SK-N-SH treated with all-trans-retinoic acid at 6 μM for 48 hours (cell line): ENCODE data around the gene STX12.

Experiments used
- ARNTL ChIP-seq: fragments of 450-650 bp; formaldehyde crosslinking; IDR thresholded peaks from 2 replicates; pipeline ENCODE4 v1.5.0; 2020; ENCODE audit warnings: low read depth, mild to moderate bottlenecking, moderate library complexity, borderline replicate concordance
- BACH2 ChIP-seq: fragments of 250-450 bp; sonication (Bioruptor Pico); IDR thresholded peaks from 2 replicates; pipeline ENCODE4 v1.9.0; 2021; ENCODE audit warnings: mild to moderate bottlenecking, borderline replicate concordance
- CREB5 ChIP-seq: fragments of 250-450 bp; sonication (Bioruptor Pico); IDR thresholded peaks from 2 replicates; pipeline ENCODE4 v1.5.1; 2020; ENCODE audit warnings: low read depth, mild to moderate bottlenecking, moderate library complexity
- ISL1 ChIP-seq: fragments of 250-450 bp; sonication (Bioruptor Pico); IDR thresholded peaks from 2 replicates; pipeline ENCODE4 v2.1.2; 2022; ENCODE audit warnings: mild to moderate bottlenecking, moderate library complexity
- RARB ChIP-seq: fragments of 250-450 bp; sonication (Bioruptor Pico); IDR thresholded peaks from 2 replicates; pipeline ENCODE4 v1.8.0; 2021; ENCODE audit warnings: mild to moderate bottlenecking, moderate library complexity
- SNAI2 ChIP-seq: fragments of 250-450 bp; sonication (Bioruptor Pico); IDR thresholded peaks from 2 replicates; pipeline ENCODE4 v1.5.0; 2020; ENCODE audit warnings: mild to moderate bottlenecking, moderate library complexity
- TCF4 ChIP-seq: fragments of 250-450 bp; sonication (Bioruptor Pico); IDR thresholded peaks from 2 replicates; pipeline ENCODE4 v1.8.0; 2021; ENCODE audit warnings: mild to moderate bottlenecking, moderate library complexity, borderline replicate concordance
- ZFP3 ChIP-seq: fragments of 250-450 bp; sonication (Bioruptor Pico); IDR thresholded peaks from 2 replicates; pipeline ENCODE4 v1.5.0; 2020; ENCODE audit warnings: mild to moderate bottlenecking, moderate library complexity
- ZFP30 ChIP-seq: fragments of 450-650 bp; formaldehyde crosslinking; IDR thresholded peaks from 2 replicates; pipeline ENCODE4 v1.5.0; 2022; ENCODE audit warnings: mild to moderate bottlenecking, moderate library complexity
- ZNF565 ChIP-seq: fragments of 450-650 bp; formaldehyde crosslinking; conservative IDR thresholded peaks from 2 replicates; pipeline ENCODE4 v1.5.0; 2020; ENCODE audit warnings: low read depth, mild to moderate bottlenecking, moderate library complexity
- ZNF8 ChIP-seq: fragments of 450-650 bp; formaldehyde crosslinking; IDR thresholded peaks from 2 replicates; pipeline ENCODE4 v1.5.0; 2020; ENCODE audit warnings: mild to moderate bottlenecking, moderate library complexity
- TF ChIP-seq, protein P1 (sequence below): fragments of 250-450 bp; sonication (Bioruptor Pico); IDR thresholded peaks from 2 replicates; pipeline ENCODE4 v1.8.0; 2020; ENCODE audit warnings: mild to moderate bottlenecking, moderate library complexity, borderline replicate concordance

- no peak for TF ChIP-seq ZNF565
- no peak for TF ChIP-seq ZNF8 (CRISPR knock-in tag)
- no peak for TF ChIP-seq CREB5
- TF ChIP-seq RARB = no peak
- no peak for TF ChIP-seq TCF4
- TF ChIP-seq, protein P1, sequence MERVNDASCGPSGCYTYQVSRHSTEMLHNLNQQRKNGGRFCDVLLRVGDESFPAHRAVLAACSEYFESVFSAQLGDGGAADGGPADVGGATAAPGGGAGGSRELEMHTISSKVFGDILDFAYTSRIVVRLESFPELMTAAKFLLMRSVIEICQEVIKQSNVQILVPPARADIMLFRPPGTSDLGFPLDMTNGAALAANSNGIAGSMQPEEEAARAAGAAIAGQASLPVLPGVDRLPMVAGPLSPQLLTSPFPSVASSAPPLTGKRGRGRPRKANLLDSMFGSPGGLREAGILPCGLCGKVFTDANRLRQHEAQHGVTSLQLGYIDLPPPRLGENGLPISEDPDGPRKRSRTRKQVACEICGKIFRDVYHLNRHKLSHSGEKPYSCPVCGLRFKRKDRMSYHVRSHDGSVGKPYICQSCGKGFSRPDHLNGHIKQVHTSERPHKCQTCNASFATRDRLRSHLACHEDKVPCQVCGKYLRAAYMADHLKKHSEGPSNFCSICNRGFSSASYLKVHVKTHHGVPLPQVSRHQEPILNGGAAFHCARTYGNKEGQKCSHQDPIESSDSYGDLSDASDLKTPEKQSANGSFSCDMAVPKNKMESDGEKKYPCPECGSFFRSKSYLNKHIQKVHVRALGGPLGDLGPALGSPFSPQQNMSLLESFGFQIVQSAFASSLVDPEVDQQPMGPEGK = no peak
- no peak for TF ChIP-seq SNAI2
- no peak for TF ChIP-seq ISL1 (CRISPR knock-in tag)
- TF ChIP-seq ZFP3 = no peak
- no peak for TF ChIP-seq ZFP30 (CRISPR knock-in tag)
- no peak for TF ChIP-seq BACH2 (CRISPR knock-in tag)
- no peak for TF ChIP-seq ARNTL (CRISPR knock-in tag)
Measured at GRCh38 chr1:27868556-27868931, 95.5 kb downstream of the STX12 start.
